Neural crest cell (in vitro differentiated cells): Measurements from ENCODE around the gene LSP1. TPM values are rescaled to one million over a fixed set of nuclear protein-coding genes. Genes with fewer than 3 reads are reported as not detected.

Experiments used
- DNase-seq: peaks from one replicate; pipeline ENCODE4 v3.0.0; 2021; ENCODE audit warnings: low read depth, mixed read lengths, low spot score
- H3K27ac Mint-ChIP-seq: one replicate; pipeline ENCODE4 v1.8.0; 2021; ENCODE audit warnings: mild to moderate bottlenecking, mixed read lengths; ENCODE audit not compliant: unreplicated experiment
- H3K27me3 Mint-ChIP-seq: 2 replicates; pipeline ENCODE4 v1.8.0; 2021; ENCODE audit warnings: low read depth, mild to moderate bottlenecking, mixed read lengths
- H3K36me3 Mint-ChIP-seq: 2 replicates; pipeline ENCODE4 v1.8.0; 2021; ENCODE audit warnings: low read depth, mild to moderate bottlenecking, mixed read lengths
- H3K4me1 Mint-ChIP-seq: 2 replicates; pipeline ENCODE4 v1.8.0; 2021; ENCODE audit warnings: mixed read lengths
- H3K4me3 Mint-ChIP-seq: one replicate; pipeline ENCODE4 v1.8.0; 2021; ENCODE audit warnings: mild to moderate bottlenecking, mixed read lengths
- H3K9me3 Mint-ChIP-seq: 2 replicates; pipeline ENCODE4 v1.8.0; 2021; ENCODE audit warnings: mixed read lengths
- total RNA-seq: library from RNA; stranded (reverse); gene quantifications from 2 replicates; pipeline ENCODE4 v1.2.1, GENCODE V29; 2021
- TF ChIP-seq, protein P1 (sequence below): fragments of 200-600 bp; sonication (generic); conservative IDR thresholded peaks from 2 replicates; pipeline ENCODE4 v1.5.0; 2021; ENCODE audit warnings: antibody characterized with exemption, mild to moderate bottlenecking

LSP1 gene
- total RNA-seq, 1 donor from 2014 or later: not detected

DNA sequence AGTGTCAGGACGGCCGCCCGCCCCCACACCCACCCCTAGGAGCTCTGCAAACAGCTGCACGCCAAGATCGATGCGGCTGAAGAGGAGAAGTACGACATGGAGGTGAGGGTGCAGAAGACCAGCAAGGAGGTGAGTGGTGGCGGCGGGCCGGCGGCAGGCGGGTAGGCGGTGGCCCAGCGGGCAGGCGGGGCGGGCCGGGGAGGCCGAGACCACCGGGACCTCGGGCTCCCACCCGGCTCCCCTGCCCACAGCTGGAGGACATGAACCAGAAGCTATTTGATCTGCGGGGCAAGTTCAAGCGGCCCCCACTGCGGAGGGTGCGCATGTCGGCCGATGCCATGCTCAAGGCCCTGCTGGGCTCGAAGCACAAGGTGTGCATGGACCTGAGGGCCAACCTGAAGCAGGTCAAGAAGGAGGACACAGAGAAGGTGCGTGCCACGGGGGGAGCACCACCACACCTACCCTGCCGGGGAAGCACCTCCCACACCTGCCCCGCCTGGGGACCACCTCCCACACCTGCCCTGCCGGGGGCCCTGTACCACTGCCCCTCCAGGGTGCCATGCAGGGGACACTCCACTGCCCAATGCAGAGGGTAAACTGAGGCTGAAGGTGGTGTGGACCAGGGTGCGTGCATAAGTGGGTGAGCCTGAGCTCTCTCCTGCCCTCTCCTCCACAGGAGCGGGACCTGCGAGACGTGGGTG, 12.0 kb upstream of the LSP1 start:
- no peaks in the 10 kb centered on the region for H3K36me3 Mint-ChIP-seq

DNA sequence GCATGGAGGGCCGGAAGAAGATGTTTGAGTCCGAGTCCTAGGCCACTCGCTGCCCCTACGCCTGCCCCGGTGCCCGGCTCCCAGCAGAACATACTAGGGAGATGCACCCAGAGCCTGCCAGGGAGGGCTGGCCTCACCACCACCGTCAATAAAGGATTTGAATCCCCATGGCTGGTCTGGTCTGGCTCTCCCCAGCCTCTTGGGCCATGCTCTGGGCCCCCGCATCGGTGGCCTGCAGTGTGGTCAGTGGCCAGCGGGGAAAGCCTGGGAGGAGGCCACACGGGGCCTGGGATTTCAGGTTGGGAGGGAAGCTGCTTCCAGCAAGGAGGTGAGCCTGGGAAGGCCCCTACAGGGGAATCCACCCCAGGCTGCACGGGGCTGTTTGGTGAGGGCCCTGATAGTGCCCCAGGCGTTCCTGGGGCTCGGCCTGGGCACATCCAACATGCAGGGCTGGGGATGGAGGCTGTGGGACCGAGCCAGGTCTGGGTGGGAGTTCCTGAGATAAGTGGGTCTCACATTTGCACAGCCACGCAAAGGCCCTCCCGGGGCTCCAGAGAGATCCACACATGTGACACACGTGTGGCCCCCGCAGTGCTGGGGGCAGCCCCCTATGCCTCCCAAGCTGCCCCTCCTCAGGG, 11.3 kb upstream of the LSP1 start:
- Mint-ChIP-seq H3K9me3 (no peaks in the 10 kb centered on the region), H3K4me3 (no peak overlapping the region), H3K4me1 (peaks cover 9% of the 10 kb centered on the region), H3K27ac (no peak overlapping the region), H3K27me3 (no peaks in the 10 kb centered on the region), H3K36me3 (no peaks in the 10 kb centered on the region)
- TF ChIP-seq, protein P1, sequence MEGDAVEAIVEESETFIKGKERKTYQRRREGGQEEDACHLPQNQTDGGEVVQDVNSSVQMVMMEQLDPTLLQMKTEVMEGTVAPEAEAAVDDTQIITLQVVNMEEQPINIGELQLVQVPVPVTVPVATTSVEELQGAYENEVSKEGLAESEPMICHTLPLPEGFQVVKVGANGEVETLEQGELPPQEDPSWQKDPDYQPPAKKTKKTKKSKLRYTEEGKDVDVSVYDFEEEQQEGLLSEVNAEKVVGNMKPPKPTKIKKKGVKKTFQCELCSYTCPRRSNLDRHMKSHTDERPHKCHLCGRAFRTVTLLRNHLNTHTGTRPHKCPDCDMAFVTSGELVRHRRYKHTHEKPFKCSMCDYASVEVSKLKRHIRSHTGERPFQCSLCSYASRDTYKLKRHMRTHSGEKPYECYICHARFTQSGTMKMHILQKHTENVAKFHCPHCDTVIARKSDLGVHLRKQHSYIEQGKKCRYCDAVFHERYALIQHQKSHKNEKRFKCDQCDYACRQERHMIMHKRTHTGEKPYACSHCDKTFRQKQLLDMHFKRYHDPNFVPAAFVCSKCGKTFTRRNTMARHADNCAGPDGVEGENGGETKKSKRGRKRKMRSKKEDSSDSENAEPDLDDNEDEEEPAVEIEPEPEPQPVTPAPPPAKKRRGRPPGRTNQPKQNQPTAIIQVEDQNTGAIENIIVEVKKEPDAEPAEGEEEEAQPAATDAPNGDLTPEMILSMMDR: no peak
- no peak for DNase-seq

More for the DNA sequence above, 12.0 kb upstream of the LSP1 start:
- DNase-seq: no peak
- peaks cover 9% of the 10 kb centered on the region for H3K4me1 Mint-ChIP-seq
- H3K4me3 Mint-ChIP-seq: no peak overlapping the region
- no peaks in the 10 kb centered on the region for H3K9me3 Mint-ChIP-seq
- TF ChIP-seq, protein P1: no peak
- no peak overlapping the region for H3K27ac Mint-ChIP-seq
- H3K27me3 Mint-ChIP-seq: no peaks in the 10 kb centered on the region

DNA sequence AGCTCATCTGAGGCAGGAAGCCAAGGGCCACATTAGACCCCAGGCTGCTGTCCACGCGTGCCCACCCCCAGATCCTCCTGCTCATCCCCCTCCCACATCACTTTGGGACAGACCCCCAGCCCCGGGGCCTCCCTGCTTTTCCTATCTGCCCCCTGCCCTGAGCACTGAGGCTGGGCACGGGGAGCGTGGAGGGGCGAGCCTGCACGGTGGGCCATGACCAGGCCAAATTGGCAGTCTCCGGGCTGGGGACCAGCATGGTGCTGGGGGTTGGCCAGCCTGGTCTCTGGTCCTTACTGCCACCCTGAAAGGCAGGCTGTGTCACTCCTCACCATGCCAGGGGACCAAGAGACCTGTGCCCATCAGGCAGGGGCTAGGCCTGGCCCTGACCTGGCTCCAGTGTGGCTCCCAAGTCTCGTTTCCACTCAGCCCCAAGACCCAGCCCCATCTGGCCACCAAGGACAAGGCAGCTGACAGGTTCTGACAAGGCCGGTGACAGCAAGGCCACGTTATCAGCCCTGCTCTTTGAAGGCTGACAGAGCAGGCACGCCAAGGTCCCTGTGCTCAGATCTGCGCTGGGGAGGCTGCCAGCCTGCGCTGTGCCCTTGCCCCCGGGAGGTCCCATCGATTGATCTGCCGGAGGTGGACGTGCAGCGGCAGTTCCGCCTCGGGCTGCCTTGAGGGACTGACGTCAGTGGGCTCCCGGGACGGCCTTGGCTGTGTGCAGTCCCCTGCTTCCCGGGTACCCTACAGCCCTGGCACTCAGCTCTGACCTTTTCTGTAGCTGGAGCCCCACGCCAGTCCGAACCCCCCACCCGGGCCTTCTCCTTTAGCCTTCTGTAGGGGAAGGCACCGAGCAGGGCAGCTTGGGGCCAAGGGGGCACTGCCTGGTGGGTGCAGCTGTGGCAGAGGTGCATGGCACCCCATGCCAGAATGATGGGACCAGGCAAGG, 10.5 kb upstream of the LSP1 start:
- Mint-ChIP-seq H3K27ac (no peak overlapping the region), H3K4me3 (no peak overlapping the region), H3K36me3 (no peaks in the 10 kb centered on the region), H3K4me1 (peaks cover 9% of the 10 kb centered on the region), H3K9me3 (no peaks in the 10 kb centered on the region), H3K27me3 (no peaks in the 10 kb centered on the region)
- no peak for DNase-seq
- TF ChIP-seq, protein P1: no peak

DNA sequence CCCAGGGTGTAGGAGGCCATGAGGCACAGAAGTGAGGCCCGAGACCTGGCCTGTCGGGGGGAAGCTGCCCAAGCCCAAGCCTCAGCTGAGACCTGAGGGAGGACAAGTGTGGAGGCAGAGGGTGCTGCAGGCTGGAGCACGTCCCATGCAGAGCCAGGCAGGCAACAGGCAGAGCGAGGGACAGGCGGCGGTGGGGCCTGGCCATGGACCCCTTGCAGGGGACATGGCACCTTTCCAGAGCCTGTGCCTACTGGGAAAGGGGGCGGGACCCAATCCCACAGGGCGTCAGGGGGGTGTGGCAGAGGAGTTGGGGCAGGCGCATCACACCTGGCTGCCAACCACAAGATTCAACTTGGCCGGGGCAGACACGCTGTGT, 9.8 kb upstream of the LSP1 start:
- H3K36me3 Mint-ChIP-seq: no peaks in the 10 kb centered on the region
- H3K27me3 Mint-ChIP-seq: no peaks in the 10 kb centered on the region
- H3K27ac Mint-ChIP-seq: no peak overlapping the region
- H3K4me3 Mint-ChIP-seq: no peak overlapping the region
- peaks cover 9% of the 10 kb centered on the region for H3K4me1 Mint-ChIP-seq
- DNase-seq: no peak
- TF ChIP-seq, protein P1: no peak
- H3K9me3 Mint-ChIP-seq: no peaks in the 10 kb centered on the region

DNA sequence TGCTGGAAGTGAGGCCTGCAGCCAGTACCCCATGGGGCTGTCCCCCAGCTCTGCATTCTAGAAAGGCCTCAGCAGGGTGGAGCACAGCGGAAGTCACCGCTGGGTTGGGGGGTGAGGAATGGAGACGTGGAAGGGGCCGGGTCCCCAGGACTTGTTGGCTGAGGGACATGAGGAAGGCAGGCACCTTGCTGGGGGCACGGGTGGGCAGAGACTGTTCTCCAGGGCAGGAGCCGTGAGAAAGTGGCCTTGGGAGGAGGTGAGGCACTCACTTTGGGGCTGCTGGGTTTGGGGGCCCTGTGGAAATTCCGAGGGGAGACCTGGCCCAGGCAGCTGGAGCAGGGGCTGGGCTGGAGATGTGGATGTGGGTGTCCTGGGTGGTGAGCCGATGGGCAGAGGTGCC, 9.1 kb upstream of the LSP1 start:
- DNase-seq: no peak
- Mint-ChIP-seq H3K9me3 (no peaks in the 10 kb centered on the region), H3K27me3 (no peaks in the 10 kb centered on the region), H3K27ac (no peak overlapping the region), H3K4me3 (no peak overlapping the region), H3K36me3 (no peaks in the 10 kb centered on the region), H3K4me1 (peaks cover 9% of the 10 kb centered on the region)
- TF ChIP-seq, protein P1: no peak
